Activated T-cell treated with anti-CD3 and anti-CD28 coated beads, Interleukin-2, amount 50 U/mL, for 4 hours (primary cell): ENCODE data around the gene TIMM17B. TPM values are rescaled to one million over a fixed set of nuclear protein-coding genes. Genes with fewer than 3 reads are reported as not detected.

Experiments
- ATAC-seq, 2 donors: fragments of 200-7000 bp; cut with Tn5 transposase; one replicate each; pipeline ENCODE4 v1.10.0; 2021
- DNase-seq: peaks from one replicate; pipeline ENCODE4 v3.0.0-alpha.2; 2020
- H3K27me3 Mint-ChIP-seq: one replicate; pipeline ENCODE4 v1.8.0; 2021; ENCODE audit warnings: low read depth, mixed read lengths
- H3K36me3 Mint-ChIP-seq: one replicate; pipeline ENCODE4 v1.8.0; 2022; ENCODE audit warnings: mixed read lengths; ENCODE audit not compliant: insufficient read depth
- H3K4me1 Mint-ChIP-seq: one replicate; pipeline ENCODE4 v1.8.0; 2021; ENCODE audit warnings: low read depth, mixed read lengths
- H3K4me3 Mint-ChIP-seq: one replicate; pipeline ENCODE4 v1.8.0; 2021; ENCODE audit warnings: mild to moderate bottlenecking, moderate library complexity, mixed read lengths
- H3K9me3 Mint-ChIP-seq: one replicate; pipeline ENCODE4 v1.8.0; 2021; ENCODE audit warnings: mixed read lengths
- total RNA-seq, 3 donors: library from RNA; stranded (reverse); gene quantifications; one replicate each; pipeline ENCODE4 v1.2.1, GENCODE V29; 2021

TIMM17B gene
- total RNA-seq, result 100 to 1,000 TPM in 2 of 3 donors, 10 to 100 TPM in 1; 92.7 to 107 (median 102) TPM

- Mint-ChIP-seq H3K9me3 (no peaks in the 10 kb centered on the region), H3K4me1 (peaks cover 18% of the 10 kb centered on the region), H3K4me3 (peak within 1 kb of the TSS; percentile 87), H3K27me3 (no peaks in the 10 kb centered on the region), H3K36me3 (peaks cover 1% of the 10 kb centered on the region)
- DNase-seq (peak; percentile 79), ATAC-seq (peak; percentile 87 to 91)
Observed at GRCh38 chrX:48897625-48898306, at the start of gene TIMM17B, which contains the start of gene PQBP1. TIMM17B (minus strand) TSS chrX:48897768; CDS start chrX:48897749, 19 bp downstream. PQBP1 (plus strand) TSS chrX:48897930; CDS start chrX:48898510, 580 bp downstream.

- Mint-ChIP-seq H3K4me3 (no peak overlapping the region), H3K36me3 (peaks cover 11% of the 10 kb centered on the region), H3K27me3 (no peaks in the 10 kb centered on the region), H3K9me3 (no peaks in the 10 kb centered on the region), H3K4me1 (peaks cover 50% of the 10 kb centered on the region)
- peak in 1 of 2 donors; percentile 49 for ATAC-seq
- peak; percentile 50 for DNase-seq
Observed at GRCh38 chrX:48945517-48946348, 48.2 kb upstream of the TIMM17B start.

- H3K27me3 Mint-ChIP-seq, result no peaks in the 10 kb centered on the region
- no peaks in the 10 kb centered on the region for H3K9me3 Mint-ChIP-seq
- ATAC-seq, result no peak
- DNase-seq, result no peak
- peaks cover 75% of the 10 kb centered on the region for H3K4me1 Mint-ChIP-seq
- peak overlapping the region; percentile 55 for H3K4me3 Mint-ChIP-seq
- peaks cover 11% of the 10 kb centered on the region for H3K36me3 Mint-ChIP-seq
Observed at GRCh38 chrX:48942895-48943294, 45.3 kb upstream of the TIMM17B start.

GRCh38 chrX:48940404-48940955 lies 42.9 kb upstream of the TIMM17B start:
- Mint-ChIP-seq H3K4me3 (no peak overlapping the region), H3K27me3 (no peaks in the 10 kb centered on the region), H3K9me3 (no peaks in the 10 kb centered on the region), H3K4me1 (peaks cover 84% of the 10 kb centered on the region), H3K36me3 (peaks cover 14% of the 10 kb centered on the region)
- ATAC-seq (no peak), DNase-seq (no peak)

- H3K4me1 Mint-ChIP-seq, result peaks cover 92% of the 10 kb centered on the region
- no peak for DNase-seq
- H3K4me3 Mint-ChIP-seq, result peak overlapping the region; percentile 60
- H3K9me3 Mint-ChIP-seq, result no peaks in the 10 kb centered on the region
- H3K27me3 Mint-ChIP-seq, result no peaks in the 10 kb centered on the region
- no peak for ATAC-seq
- peaks cover 21% of the 10 kb centered on the region for H3K36me3 Mint-ChIP-seq
Observed at GRCh38 chrX:48939524-48940228, 42.1 kb upstream of the TIMM17B start.

- Mint-ChIP-seq H3K27me3 (no peaks in the 10 kb centered on the region), H3K4me3 (peak overlapping the region; percentile 82), H3K9me3 (no peaks in the 10 kb centered on the region), H3K4me1 (peaks cover 93% of the 10 kb centered on the region), H3K36me3 (peaks cover 27% of the 10 kb centered on the region)
- ATAC-seq, result peak; percentile 52 to 55
- peak; percentile 54 for DNase-seq
Observed at GRCh38 chrX:48938721-48939425, 41.3 kb upstream of the TIMM17B start.

- H3K36me3 Mint-ChIP-seq, result peaks cover 28% of the 10 kb centered on the region
- H3K4me3 Mint-ChIP-seq, result peak overlapping the region; percentile 82
- DNase-seq, result peak; percentile 85
- H3K4me1 Mint-ChIP-seq, result peaks cover 85% of the 10 kb centered on the region
- H3K9me3 Mint-ChIP-seq, result no peaks in the 10 kb centered on the region
- no peaks in the 10 kb centered on the region for H3K27me3 Mint-ChIP-seq
- peak; percentile 68 to 72 for ATAC-seq
Observed at GRCh38 chrX:48937054-48937907, 39.7 kb upstream of the TIMM17B start.

- H3K36me3 Mint-ChIP-seq, result peaks cover 24% of the 10 kb centered on the region
- peak overlapping the region; percentile 82 for H3K4me3 Mint-ChIP-seq
- H3K27me3 Mint-ChIP-seq, result no peaks in the 10 kb centered on the region
- peaks cover 78% of the 10 kb centered on the region for H3K4me1 Mint-ChIP-seq
- ATAC-seq (no peak), DNase-seq (no peak)
- no peaks in the 10 kb centered on the region for H3K9me3 Mint-ChIP-seq
Observed at GRCh38 chrX:48936429-48937053, 39.0 kb upstream of the TIMM17B start.

- Mint-ChIP-seq H3K4me1 (peaks cover 71% of the 10 kb centered on the region), H3K36me3 (peaks cover 23% of the 10 kb centered on the region), H3K4me3 (peak overlapping the region; percentile 21), H3K27me3 (no peaks in the 10 kb centered on the region), H3K9me3 (no peaks in the 10 kb centered on the region)
- DNase-seq, result no peak
- no peak for ATAC-seq
Observed at GRCh38 chrX:48935301-48935670, 37.7 kb upstream of the TIMM17B start.

GRCh38 chrX:48934581-48935300 lies 37.2 kb upstream of the TIMM17B start:
- Mint-ChIP-seq H3K9me3 (no peaks in the 10 kb centered on the region), H3K4me1 (peaks cover 65% of the 10 kb centered on the region), H3K27me3 (no peaks in the 10 kb centered on the region), H3K36me3 (peaks cover 26% of the 10 kb centered on the region), H3K4me3 (no peak overlapping the region)
- ATAC-seq (no peak), DNase-seq (no peak)

- no peaks in the 10 kb centered on the region for H3K27me3 Mint-ChIP-seq
- H3K36me3 Mint-ChIP-seq, result peaks cover 26% of the 10 kb centered on the region
- peak overlapping the region; percentile 48 for H3K4me3 Mint-ChIP-seq
- DNase-seq (no peak), ATAC-seq (peak; percentile 9 to 16)
- H3K4me1 Mint-ChIP-seq, result peaks cover 56% of the 10 kb centered on the region
- H3K9me3 Mint-ChIP-seq, result no peaks in the 10 kb centered on the region
Observed at GRCh38 chrX:48933757-48934156, 36.2 kb upstream of the TIMM17B start.

GRCh38 chrX:48927736-48928382 lies 30.3 kb upstream of the TIMM17B start:
- Mint-ChIP-seq H3K9me3 (no peaks in the 10 kb centered on the region), H3K36me3 (peaks cover 13% of the 10 kb centered on the region), H3K4me3 (no peak overlapping the region), H3K4me1 (peaks cover 23% of the 10 kb centered on the region), H3K27me3 (no peaks in the 10 kb centered on the region)
- ATAC-seq, result no peak
- DNase-seq, result no peak
